Astrocyte (in vitro differentiated cells and primary cell): ENCODE data around the gene VN1R4.

ENCODE experiments used
- EZH2 ChIP-seq: IDR thresholded peaks from 2 replicates; pipeline ENCODE4 v1.6.1; 2012; ENCODE audit warnings: mild to moderate bottlenecking, low read length, inconsistent platforms; ENCODE audit not compliant: insufficient read depth
- TF ChIP-seq, protein P1 (sequence below): IDR thresholded peaks from 2 replicates; pipeline ENCODE4 v1.5.1; 2011; ENCODE audit warnings: low read depth, mild to moderate bottlenecking, inconsistent platforms, low read length, moderate library complexity; ENCODE audit not compliant: insufficient read depth

DNA sequence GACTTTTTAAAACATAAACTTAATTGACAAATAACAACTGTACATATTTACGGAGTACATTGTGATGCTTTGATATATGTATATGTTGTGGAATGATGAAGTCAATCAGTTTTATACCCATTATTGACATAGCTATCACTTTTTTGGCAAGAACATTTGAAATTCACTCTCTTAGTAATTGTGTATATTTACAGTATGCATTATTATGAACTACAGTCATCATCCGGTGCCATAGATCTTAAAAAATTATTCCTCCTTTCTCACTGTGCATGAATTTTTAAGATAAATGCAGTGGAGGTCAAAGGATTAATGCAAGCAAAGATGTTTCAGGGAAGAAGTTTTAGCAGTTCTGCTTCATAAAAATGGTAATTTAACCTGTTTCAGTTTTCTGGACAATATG is 8.0 kb upstream of the VN1R4 start:
- TF ChIP-seq, protein P1, sequence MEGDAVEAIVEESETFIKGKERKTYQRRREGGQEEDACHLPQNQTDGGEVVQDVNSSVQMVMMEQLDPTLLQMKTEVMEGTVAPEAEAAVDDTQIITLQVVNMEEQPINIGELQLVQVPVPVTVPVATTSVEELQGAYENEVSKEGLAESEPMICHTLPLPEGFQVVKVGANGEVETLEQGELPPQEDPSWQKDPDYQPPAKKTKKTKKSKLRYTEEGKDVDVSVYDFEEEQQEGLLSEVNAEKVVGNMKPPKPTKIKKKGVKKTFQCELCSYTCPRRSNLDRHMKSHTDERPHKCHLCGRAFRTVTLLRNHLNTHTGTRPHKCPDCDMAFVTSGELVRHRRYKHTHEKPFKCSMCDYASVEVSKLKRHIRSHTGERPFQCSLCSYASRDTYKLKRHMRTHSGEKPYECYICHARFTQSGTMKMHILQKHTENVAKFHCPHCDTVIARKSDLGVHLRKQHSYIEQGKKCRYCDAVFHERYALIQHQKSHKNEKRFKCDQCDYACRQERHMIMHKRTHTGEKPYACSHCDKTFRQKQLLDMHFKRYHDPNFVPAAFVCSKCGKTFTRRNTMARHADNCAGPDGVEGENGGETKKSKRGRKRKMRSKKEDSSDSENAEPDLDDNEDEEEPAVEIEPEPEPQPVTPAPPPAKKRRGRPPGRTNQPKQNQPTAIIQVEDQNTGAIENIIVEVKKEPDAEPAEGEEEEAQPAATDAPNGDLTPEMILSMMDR: no peak
- no peak for TF ChIP-seq EZH2
